T-helper 17 cell (primary cell): Measurements from ENCODE around the gene C3orf70. TPM values are rescaled to one million over a fixed set of nuclear protein-coding genes. Genes with fewer than 3 reads are reported as not detected.

ENCODE experiments used
- ATAC-seq: fragments of 150-1000 bp; cut with Tn5 transposase; 2 replicates; pipeline ENCODE4 v1.10.0; 2021; ENCODE audit warnings: mild to moderate bottlenecking, moderate library complexity
- DNase-seq, 3 donors: peaks; one replicate each; pipeline versions ENCODE4 v3.0.0 to v3.0.0-alpha.2; 2020 to 2021
- H3K9me3 ChIP-seq: one replicate; pipeline ENCODE4 v1.7.0; 2013; ENCODE audit warnings: low read length, mild to moderate bottlenecking; ENCODE audit not compliant: control insufficient read depth, poor library complexity, severe bottlenecking
- H3K27ac Mint-ChIP-seq: one replicate; pipeline ENCODE4 v1.8.0; 2022; ENCODE audit warnings: mild to moderate bottlenecking, moderate library complexity, mixed read lengths
- H3K27me3 Mint-ChIP-seq: one replicate; pipeline ENCODE4 v1.8.0; 2022; ENCODE audit warnings: mixed read lengths
- H3K36me3 Mint-ChIP-seq: one replicate; pipeline ENCODE4 v1.8.0; 2022; ENCODE audit warnings: low read depth, mixed read lengths
- H3K4me1 Mint-ChIP-seq: one replicate; pipeline ENCODE4 v1.8.0; 2022; ENCODE audit warnings: mild to moderate bottlenecking, mixed read lengths
- H3K4me3 Mint-ChIP-seq: one replicate; pipeline ENCODE4 v1.8.0; 2022; ENCODE audit warnings: mild to moderate bottlenecking, moderate library complexity, mixed read lengths
- total RNA-seq, 4 donors: library from RNA in 2 of 4; stranded (reverse) in 2 of 4; gene quantifications; one replicate each; pipeline ENCODE4 v1.2.3 and lab custom pipeline; 2022 to 2026

C3orf70 gene
- total RNA-seq, 2 donors from 2014 or later = 0.08 TPM; not detected in 1

DNA sequence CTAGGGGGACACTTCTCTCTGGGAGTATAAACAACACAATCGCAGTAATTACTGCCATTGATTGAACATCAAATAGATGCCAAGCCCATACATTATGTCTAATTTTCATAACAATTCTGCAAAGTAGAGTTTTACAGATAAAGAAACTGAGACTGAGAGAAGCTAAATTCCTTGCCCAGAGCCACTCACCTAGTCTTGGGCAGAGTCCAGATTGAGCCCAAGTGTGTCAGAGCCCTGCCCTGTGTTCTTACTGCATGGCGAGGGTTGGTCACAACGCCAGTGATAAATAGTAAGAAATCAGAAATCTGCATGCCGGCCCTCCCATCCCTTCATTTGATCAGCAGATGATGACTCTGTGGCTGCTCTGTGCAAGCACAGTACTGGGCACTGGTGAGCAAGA, 106.3 kb downstream of the C3orf70 start:
- Mint-ChIP-seq H3K36me3 (peaks cover 22% of the 10 kb centered on the region), H3K27ac (no peak overlapping the region), H3K4me3 (no peak overlapping the region), H3K27me3 (no peaks in the 10 kb centered on the region), H3K4me1 (no peaks in the 10 kb centered on the region)
- no peaks in the 10 kb centered on the region for H3K9me3 ChIP-seq
- ATAC-seq (no peak), DNase-seq (no peak)

DNA sequence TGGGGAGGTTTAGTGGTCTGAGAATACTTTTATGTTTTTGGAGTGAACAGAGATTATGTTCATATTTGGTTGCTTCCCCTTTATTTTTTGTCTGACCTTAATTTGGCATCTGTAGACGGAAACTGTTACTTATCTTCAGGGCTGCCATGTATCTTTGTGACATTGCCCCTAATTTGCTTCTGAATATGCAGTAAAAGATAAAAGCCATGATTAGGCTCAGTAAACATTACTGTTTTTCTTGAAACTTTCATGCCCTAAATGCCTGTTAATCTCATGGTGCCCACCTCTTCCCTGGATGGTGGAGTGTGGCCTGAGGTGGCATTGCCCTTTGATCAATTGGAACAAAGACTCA, 106.7 kb downstream of the C3orf70 start:
- no peak for ATAC-seq

GRCh38 chr3:185042312-185043050, 110.4 kb downstream of the C3orf70 start:
- no peaks in the 10 kb centered on the region for H3K4me1 Mint-ChIP-seq
- H3K27me3 Mint-ChIP-seq = no peaks in the 10 kb centered on the region
- ATAC-seq (no peak), DNase-seq (no peak)
- peaks cover 5% of the 10 kb centered on the region for H3K9me3 ChIP-seq
- no peak overlapping the region for H3K27ac Mint-ChIP-seq
- H3K4me3 Mint-ChIP-seq = no peak overlapping the region
- peaks cover 9% of the 10 kb centered on the region for H3K36me3 Mint-ChIP-seq

More for the DNA sequence above, 106.7 kb downstream of the C3orf70 start:
- Mint-ChIP-seq H3K4me1 (no peaks in the 10 kb centered on the region), H3K27ac (no peak overlapping the region), H3K27me3 (no peaks in the 10 kb centered on the region), H3K4me3 (no peak overlapping the region), H3K36me3 (peaks cover 19% of the 10 kb centered on the region)
- H3K9me3 ChIP-seq = no peaks in the 10 kb centered on the region
- no peak for DNase-seq

DNA sequence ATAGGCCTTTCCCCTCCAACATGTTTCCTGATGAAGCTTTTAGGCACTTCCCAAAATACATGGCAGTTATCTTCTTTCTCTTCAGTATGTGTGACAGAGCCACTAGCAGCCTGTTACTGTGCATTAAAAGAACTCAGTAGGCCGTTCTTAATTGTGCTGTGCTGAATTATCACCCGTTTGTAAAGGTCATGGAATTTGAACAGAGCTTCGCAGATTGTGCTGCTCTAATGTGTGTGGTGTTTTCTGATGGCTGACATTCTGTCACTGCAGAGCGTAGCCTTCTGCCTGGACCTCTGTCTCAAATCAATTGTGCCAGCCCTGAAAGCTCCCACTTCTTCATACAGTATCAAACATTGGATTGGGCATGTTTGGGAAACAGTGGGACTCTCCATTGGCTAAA, 111.3 kb downstream of the C3orf70 start:
- H3K27me3 Mint-ChIP-seq = no peaks in the 10 kb centered on the region
- ATAC-seq = no peak
- H3K9me3 ChIP-seq = peaks cover 9% of the 10 kb centered on the region
- no peak overlapping the region for H3K4me3 Mint-ChIP-seq
- no peak for DNase-seq
- H3K36me3 Mint-ChIP-seq = peaks cover 6% of the 10 kb centered on the region
- no peaks in the 10 kb centered on the region for H3K4me1 Mint-ChIP-seq
- H3K27ac Mint-ChIP-seq = no peak overlapping the region

DNA sequence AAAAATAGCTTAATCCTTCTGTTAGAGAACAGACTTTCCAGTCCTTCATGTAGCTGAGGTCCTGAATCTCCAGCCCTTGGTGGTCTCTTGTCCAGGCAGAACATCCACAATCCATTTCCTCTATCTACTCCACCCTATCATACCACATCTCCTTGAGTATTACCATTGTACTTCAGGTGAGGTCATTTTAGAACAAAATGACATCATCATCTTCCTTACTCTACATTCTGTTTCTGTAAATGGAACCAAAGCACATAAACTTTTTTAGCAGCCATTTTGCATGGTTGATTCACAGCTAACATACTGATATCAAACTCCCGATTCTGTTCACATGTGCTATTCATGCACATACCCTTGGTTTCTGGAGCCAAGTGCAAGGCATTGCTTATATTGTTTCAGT, 112.4 kb downstream of the C3orf70 start:
- Mint-ChIP-seq H3K4me1 (no peaks in the 10 kb centered on the region), H3K27ac (no peak overlapping the region), H3K4me3 (no peak overlapping the region), H3K36me3 (peaks cover 6% of the 10 kb centered on the region), H3K27me3 (no peaks in the 10 kb centered on the region)
- ATAC-seq = no peak
- peaks cover 9% of the 10 kb centered on the region for H3K9me3 ChIP-seq
- no peak for DNase-seq

- Mint-ChIP-seq H3K27ac (no peak overlapping the region), H3K4me1 (no peaks in the 10 kb centered on the region), H3K27me3 (no peaks in the 10 kb centered on the region), H3K4me3 (no peak overlapping the region), H3K36me3 (peaks cover 10% of the 10 kb centered on the region)
- no peak for DNase-seq
- H3K9me3 ChIP-seq = peaks cover 9% of the 10 kb centered on the region
- ATAC-seq = no peak
Observed at GRCh38 chr3:185037801-185038200, 115.1 kb downstream of the C3orf70 start.

GRCh38 chr3:185030951-185031350, 121.9 kb downstream of the C3orf70 start:
- ATAC-seq (no peak), DNase-seq (no peak)

GRCh38 chr3:185030399-185030798, 122.5 kb downstream of the C3orf70 start:
- Mint-ChIP-seq H3K4me3 (no peak overlapping the region), H3K36me3 (peaks cover 19% of the 10 kb centered on the region), H3K4me1 (no peaks in the 10 kb centered on the region), H3K27me3 (no peaks in the 10 kb centered on the region), H3K27ac (no peak overlapping the region)
- no peaks in the 10 kb centered on the region for H3K9me3 ChIP-seq
- ATAC-seq (no peak), DNase-seq (no peak)

More at GRCh38 chr3:185030951-185031350, 121.9 kb downstream of the C3orf70 start:
- H3K9me3 ChIP-seq = no peaks in the 10 kb centered on the region
- no peak overlapping the region for H3K4me3 Mint-ChIP-seq
- H3K27me3 Mint-ChIP-seq = no peaks in the 10 kb centered on the region
- no peak overlapping the region for H3K27ac Mint-ChIP-seq
- no peaks in the 10 kb centered on the region for H3K4me1 Mint-ChIP-seq
- H3K36me3 Mint-ChIP-seq = peaks cover 19% of the 10 kb centered on the region

- peaks cover 17% of the 10 kb centered on the region for H3K36me3 Mint-ChIP-seq
- H3K27ac Mint-ChIP-seq = no peak overlapping the region
- no peak for ATAC-seq
- no peak overlapping the region for H3K4me3 Mint-ChIP-seq
- no peak for DNase-seq
- no peaks in the 10 kb centered on the region for H3K9me3 ChIP-seq
- no peaks in the 10 kb centered on the region for H3K27me3 Mint-ChIP-seq
- H3K4me1 Mint-ChIP-seq = no peaks in the 10 kb centered on the region
Observed at GRCh38 chr3:185029086-185029485, 123.8 kb downstream of the C3orf70 start.

DNA sequence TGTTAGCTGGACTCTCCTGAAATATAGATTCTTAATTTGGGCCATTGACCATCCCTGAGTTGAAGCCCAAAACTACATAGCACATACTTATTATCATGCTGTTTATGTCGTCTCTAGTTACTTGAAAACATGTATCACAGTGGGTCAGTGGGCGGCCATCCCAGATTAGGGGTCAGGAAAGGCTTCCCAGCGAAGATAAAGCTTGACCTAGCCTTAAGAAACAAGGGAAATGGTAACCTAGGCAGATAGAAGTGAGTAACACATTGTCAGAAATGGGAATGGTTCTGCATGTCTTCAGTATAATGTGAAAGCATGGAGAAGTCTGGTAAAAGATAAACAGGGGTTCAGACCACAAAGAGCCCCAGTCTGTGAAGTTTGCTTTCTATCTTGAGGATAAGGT, 124.7 kb downstream of the C3orf70 start:
- ATAC-seq (no peak), DNase-seq (no peak)
- Mint-ChIP-seq H3K27me3 (no peaks in the 10 kb centered on the region), H3K4me3 (no peak overlapping the region), H3K27ac (no peak overlapping the region), H3K4me1 (no peaks in the 10 kb centered on the region), H3K36me3 (peaks cover 16% of the 10 kb centered on the region)
- H3K9me3 ChIP-seq = no peaks in the 10 kb centered on the region

Other genes starting within 250 kb of the C3orf70 start
- gene EHHADH, start 101.0 kb upstream of the C3orf70 start, total RNA-seq = 1 to 10 TPM in 1 of 2 donors, under 1 TPM in 1; 0.90 to 1.1 TPM
- 1 to 10 TPM; 6.8 to 8.1 TPM for gene MAP3K13, start 210.1 kb upstream of the C3orf70 start, total RNA-seq